NCI-H146 (cell line): ENCODE data around the gene TMEM150B.
A peak's percentile ranks its signal among the peaks of the same experiment; 100 is the strongest.
"Not testable (repeated sequence)": the region's sequence is repeated elsewhere in the genome, so short reads cannot be mapped to it uniquely, and the experiment has no call there.

Experiments used
- DNase-seq: peaks from one replicate; lab custom pipeline; 2025; lab: John Stamatoyannopoulos, UW

The TMEM150B gene

GRCh38 chr19:55339105-55339888, 14.2 kb upstream of the TMEM150B start, which contains the start of gene KMT5C:
Gene KMT5C (plus strand): TSS chr19:55339876. CDS start chr19:55341937, 2,061 bp downstream.
- DNase-seq = peak; percentile 100

GRCh38 chr19:55336101-55336500, 11.0 kb upstream of the TMEM150B start:
- no peak for DNase-seq

GRCh38 chr19:55333870-55334269, 8.7 kb upstream of the TMEM150B start:
- DNase-seq = no peak

- not testable (repeated sequence) for DNase-seq
Observed at GRCh38 chr19:55329791-55330190, 4.7 kb upstream of the TMEM150B start.

GRCh38 chr19:55328774-55329318, 3.7 kb upstream of the TMEM150B start:
- DNase-seq = not testable (repeated sequence)

GRCh38 chr19:55324662-55325061, 479 bp downstream of the TMEM150B start:
- DNase-seq = no peak

GRCh38 chr19:55322204-55322885, 2.8 kb downstream of the TMEM150B start:
- peak; percentile 44 for DNase-seq

GRCh38 chr19:55321466-55322137, 3.5 kb downstream of the TMEM150B start:
- DNase-seq = no peak

- no peak for DNase-seq
Observed at GRCh38 chr19:55320844-55321419, 4.2 kb downstream of the TMEM150B start.

GRCh38 chr19:55319785-55320184, 5.4 kb downstream of the TMEM150B start:
- peak; percentile 82 for DNase-seq

- DNase-seq = no peak
Observed at GRCh38 chr19:55316646-55317045, 8.5 kb downstream of the TMEM150B start.

- DNase-seq = no peak
Observed at GRCh38 chr19:55315956-55316525, 9.1 kb downstream of the TMEM150B start.

- no peak for DNase-seq
Observed at GRCh38 chr19:55314396-55314795, 10.7 kb downstream of the TMEM150B start.

GRCh38 chr19:55312621-55313512, 12.3 kb downstream of the TMEM150B start:
- DNase-seq = no peak

- DNase-seq = no peak
Observed at GRCh38 chr19:55311797-55312196, 13.3 kb downstream of the TMEM150B start.

- DNase-seq = no peak
Observed at GRCh38 chr19:55311397-55311796, 13.7 kb downstream of the TMEM150B start.

GRCh38 chr19:55310498-55310897, 14.6 kb downstream of the TMEM150B start:
- no peak for DNase-seq

- DNase-seq = no peak
Observed at GRCh38 chr19:55309448-55309847, 15.7 kb downstream of the TMEM150B start.

GRCh38 chr19:55308281-55308680, 16.9 kb downstream of the TMEM150B start:
- DNase-seq = no peak

GRCh38 chr19:55306712-55307111, 18.4 kb downstream of the TMEM150B start:
- DNase-seq = no peak
